ENCODE results near the gene LACC1.

LACC1 gene

GRCh38 chr13:43879755-43880181, at the start of gene LACC1:
TSS of gene LACC1 (plus strand) at chr13:43879904. CDS start at chr13:43880986, 1,082 bp downstream.
- DNase-seq: peak; percentile 42

GRCh38 chr13:43830497-43830881, 49.2 kb upstream of the LACC1 start:
- no peak for DNase-seq

- DNase-seq: no peak
Measured at GRCh38 chr13:43831088-43831487, 48.6 kb upstream of the LACC1 start.

DNA sequence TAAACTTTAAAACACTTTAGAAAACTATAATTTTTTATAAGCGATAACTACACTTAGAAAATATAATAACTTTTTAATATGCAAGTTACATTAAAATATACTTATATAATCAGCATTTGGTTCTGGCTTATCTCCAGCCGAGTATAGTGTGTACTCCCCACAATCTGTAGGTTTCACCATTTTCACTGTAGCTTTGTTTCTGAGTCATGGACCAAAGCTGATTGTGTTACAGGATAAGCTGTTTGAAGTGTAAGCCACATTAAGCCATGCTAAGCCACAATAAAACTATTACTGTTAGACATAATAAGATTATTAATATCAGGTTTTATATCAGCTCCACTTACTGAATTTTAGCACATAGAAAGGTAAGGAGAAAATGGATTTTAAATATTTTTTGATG, 44.0 kb upstream of the LACC1 start:
- DNase-seq: no peak

GRCh38 chr13:43838909-43839308, 40.8 kb upstream of the LACC1 start:
- DNase-seq: no peak

DNA sequence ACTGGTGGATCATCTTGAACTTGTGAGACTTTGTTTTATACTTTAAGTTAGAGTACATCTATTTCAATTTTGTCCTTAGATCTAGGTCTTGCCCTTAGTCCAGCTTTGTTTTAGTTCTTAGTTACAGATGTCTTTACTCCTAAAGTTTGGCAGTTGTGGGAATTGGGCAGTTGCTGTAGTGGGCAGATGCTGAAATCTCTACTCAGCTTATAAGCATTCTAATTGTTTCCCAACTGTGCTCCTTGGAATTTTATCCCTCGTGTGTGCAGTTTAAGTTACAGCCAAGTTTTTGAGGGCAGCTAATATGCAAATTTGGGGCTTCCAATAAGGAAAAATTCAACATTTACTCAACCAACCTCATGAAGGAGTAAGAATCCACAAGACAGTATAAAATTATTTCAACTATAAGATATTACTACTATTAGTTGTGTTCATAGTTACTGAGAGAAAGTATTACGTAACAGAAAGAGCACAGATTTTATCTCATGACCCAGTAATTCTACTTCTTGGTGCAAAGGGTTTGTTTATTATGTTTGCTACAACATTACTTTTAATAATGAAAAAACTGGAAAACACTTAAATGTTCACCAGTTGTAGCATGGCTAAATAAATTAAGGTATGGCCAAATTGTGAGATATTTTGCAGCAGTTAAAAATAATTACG, 33.1 kb upstream of the LACC1 start:
- DNase-seq: no peak

DNA sequence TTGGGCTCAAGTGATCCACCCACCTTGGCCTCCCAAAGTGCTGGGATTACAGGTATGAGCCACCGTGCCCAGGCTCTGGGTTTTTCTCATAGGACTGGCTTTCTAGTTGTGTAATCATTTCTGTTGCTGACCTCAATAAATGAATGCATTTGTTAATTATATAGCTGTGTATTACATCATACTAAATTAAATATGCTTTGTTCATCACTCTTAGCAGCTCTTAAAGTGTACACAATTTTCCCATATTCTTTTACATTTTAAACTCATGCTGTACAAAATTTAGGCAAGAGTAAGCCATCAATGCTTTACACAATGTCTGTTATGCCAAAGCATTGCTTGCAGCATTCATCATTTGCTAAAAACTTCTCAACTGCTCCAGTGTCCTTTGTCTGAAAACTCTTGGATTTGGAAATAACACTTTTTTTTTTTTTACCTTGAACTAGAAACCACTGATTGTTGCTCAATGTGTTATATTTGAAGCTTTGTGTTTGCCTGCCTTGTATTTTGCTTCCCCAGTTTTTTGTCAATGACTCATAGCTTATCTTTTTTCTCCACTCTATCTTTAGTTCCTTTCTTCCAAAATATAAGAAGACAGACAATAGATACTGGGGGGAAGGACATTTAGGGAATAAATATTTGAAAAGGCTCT, 31.6 kb upstream of the LACC1 start:
- no peak for DNase-seq

- no peak for DNase-seq
Measured at GRCh38 chr13:43850873-43851272, 28.8 kb upstream of the LACC1 start.

- DNase-seq: no peak
Measured at GRCh38 chr13:43852923-43853404, 26.7 kb upstream of the LACC1 start.

DNA sequence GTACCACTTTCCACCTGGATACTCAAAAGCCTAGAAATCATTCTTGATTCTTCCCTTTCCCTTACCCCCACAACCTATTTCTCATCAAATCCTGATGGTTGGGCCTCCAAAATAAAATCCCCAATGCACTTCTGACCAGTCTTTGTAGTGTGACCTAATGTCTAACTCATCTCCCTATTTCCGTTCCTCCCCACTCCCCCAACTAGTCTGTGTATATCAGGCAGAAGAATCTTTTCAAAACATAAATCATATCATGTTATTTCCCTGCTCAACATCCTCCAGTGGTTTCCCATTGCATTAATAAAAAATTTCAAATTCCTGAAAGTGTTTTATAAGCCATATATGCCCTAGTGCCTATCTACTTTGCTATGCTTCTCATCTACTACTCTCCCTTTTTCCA, 17.8 kb upstream of the LACC1 start:
- no peak for DNase-seq

DNA sequence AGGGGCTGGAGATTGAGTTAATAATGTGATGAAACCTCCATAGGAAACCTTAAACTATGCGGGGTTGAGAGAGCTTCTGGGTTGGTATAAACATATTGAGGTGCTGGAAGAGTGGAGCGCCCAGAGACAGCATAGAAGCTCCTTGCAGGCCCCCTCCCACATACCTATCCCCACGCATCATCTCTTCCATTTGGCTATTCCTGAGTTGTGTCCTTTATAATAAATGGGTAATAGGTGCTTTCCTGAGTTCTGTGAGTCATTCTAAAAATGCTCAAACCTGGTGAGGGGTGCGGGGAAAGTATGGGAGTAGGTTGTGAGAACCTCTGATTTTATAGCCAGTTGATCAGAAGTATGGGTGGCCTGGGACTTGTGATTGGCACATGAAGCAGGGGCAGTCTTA, 14.8 kb upstream of the LACC1 start:
- DNase-seq: no peak

GRCh38 chr13:43865892-43866291, 13.8 kb upstream of the LACC1 start:
- DNase-seq: no peak

DNA sequence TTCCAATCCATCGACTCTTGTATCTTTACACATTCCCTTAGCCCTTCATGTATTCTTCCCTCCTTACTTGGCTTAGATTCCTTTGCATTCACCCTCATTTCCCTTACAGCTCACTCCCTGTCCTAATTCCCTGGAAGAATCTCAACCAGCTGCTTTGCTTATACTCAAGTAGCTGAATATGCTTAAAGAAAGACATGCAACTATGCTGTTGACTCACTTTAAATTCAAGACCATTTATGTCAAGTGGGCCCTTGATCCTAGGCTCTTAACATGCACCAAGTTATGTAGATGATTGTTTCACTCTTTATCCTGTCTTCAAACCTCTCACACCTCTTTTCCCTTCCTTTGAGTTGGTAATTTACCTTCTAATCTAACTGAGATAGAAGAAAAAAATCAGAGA, 7.5 kb upstream of the LACC1 start:
- DNase-seq: no peak

DNA sequence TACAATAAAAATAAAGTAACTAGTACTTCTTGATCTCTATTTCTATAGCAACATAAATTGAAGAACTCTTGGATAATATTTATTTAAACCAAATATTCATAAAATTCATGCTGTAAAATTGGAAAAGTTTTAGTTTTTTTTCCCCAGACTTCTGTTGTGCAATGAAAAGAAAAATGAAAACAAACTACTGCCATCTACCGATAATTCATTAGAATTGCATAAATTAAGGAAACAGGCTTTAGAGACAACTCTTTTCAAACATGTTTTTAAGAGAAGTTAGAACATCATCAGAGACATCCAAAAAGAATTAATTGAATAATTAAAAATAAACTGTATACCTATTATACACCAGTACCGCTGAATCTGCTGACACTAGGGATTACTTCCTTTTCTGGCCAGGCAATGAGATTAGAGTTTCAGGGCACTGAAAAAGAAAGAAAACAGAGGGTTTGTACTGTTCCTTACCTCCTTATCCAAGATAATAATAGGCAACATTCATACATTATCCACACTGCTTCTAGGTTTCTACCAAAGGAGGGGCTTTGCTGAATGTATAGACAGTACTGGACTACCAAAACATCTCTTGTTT, 5.1 kb upstream of the LACC1 start:
- peak; percentile 47 for DNase-seq

GRCh38 chr13:43876366-43876765, 3.3 kb upstream of the LACC1 start:
- peak; percentile 12 for DNase-seq

- DNase-seq: no peak
Measured at GRCh38 chr13:43877326-43877725, 2.4 kb upstream of the LACC1 start.

DNA sequence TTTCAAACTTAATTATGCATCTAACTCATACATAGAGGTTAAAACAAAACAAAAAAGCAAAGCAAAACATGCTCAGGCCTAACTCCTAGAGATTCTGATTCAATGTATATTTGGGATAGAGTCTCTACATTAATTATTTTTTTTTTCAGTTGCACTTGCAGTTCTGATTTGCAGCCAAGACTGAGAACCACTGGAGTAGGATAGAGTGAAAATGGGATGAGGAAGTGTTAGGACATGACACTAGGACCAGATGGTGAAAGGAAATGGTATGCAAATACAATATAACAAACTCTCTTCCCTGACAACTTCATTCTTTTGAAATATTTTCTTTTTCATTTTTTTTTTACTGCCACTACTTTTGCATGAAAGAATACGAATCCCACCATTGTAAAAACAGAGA, 1.9 kb upstream of the LACC1 start:
- peak; percentile 25 for DNase-seq

GRCh38 chr13:43878892-43879754, 581 bp upstream of the LACC1 start, which contains the start of gene CCDC122:
TSS of gene CCDC122 (minus strand) at chr13:43879740. CDS start at chr13:43869376, 10,364 bp downstream.
- peak; percentile 42 for DNase-seq

DNA sequence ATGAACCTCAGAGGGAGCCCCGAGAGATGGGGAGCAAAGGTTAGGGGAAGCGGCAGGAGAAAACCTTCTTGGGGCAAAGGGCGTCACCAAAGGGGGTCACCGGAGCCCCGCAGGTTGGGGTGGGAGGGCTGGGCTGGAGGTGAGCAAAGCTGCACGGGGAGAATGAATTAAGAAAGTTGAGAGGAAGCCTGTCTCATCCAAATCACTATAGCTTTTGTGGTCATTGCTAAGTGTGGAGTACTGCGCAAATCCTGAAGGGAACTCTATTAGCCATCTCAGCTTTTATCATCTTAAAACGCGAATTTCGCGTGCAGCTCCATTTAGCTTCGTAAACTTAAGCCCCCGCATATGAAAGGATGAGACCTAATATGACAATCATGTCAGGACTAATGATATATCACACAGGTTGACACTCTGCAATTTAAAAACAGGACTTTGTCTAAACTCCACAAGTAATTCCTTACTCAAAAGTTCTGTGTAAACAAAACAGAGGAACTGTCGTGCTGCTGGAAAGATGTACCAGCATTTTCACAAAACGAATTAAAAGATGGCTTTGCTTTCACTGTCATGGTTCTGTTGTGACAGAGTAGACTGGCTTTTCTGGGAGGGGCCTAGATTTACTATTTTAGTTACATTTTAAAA, 631 bp downstream of the LACC1 start:
- DNase-seq: no peak

DNA sequence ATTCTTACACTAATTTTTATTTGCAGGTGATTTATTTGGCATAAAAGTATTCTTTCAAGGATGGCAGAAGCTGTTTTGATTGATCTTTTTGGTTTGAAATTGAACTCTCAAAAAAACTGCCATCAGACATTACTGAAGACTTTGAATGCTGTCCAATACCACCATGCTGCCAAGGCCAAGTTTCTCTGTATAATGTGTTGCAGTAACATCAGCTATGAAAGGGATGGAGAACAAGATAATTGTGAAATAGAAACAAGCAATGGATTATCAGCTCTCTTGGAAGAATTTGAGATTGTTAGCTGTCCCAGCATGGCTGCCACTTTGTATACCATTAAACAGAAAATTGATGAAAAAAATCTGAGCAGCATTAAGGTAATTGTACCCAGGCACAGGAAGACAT, 1.2 kb downstream of the LACC1 start:
- no peak for DNase-seq

DNA sequence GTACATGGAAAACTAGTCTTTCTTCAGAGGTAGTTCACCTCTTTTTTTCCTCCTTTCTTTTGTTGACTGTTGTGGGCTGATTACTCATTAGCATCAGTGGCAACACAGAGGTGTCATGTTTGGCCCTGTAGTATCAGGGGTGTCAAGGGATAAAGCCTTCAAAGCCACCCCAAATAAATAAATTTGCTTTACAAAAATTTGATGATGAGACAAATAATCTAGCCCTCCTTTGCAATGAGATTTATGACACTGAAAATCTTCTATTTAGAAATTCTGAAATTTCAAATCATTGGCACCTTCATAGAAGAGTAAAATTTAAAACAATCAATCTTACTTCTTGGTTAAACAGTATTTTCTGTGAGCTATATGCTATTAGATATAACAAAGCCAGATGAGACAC, 1.9 kb downstream of the LACC1 start:
- DNase-seq: no peak

DNA sequence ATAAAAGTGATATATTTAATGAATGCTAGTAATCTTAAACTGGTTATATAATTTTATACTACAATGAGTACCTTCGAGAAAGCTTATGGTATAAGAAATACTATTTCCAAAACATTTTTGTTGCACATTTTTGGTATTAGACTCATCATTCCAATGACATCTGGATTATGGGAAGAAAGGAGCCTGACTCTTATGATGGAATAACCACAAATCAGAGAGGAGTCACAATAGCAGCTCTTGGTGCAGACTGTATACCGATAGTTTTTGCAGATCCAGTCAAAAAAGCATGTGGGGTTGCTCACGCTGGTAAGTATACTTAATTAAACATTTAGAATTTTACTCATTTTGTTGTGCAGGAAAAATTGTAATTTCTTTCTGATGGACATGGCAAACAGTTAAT, 3.9 kb downstream of the LACC1 start:
- DNase-seq: no peak

GRCh38 chr13:43884222-43884621, 4.5 kb downstream of the LACC1 start:
- DNase-seq: no peak
